ENCODE results near the gene OSBPL2.

Gene OSBPL2

GRCh38 chr20:62205618-62206387 lies 32.5 kb upstream of the OSBPL2 start:
- TF ChIP-seq CTCF (IDR thresholded peaks at IDR 0.05; ENCODE audit: control extremely low read depth, extremely low read depth, low read depth, missing control alignments), result no peak
- no peak for DNase-seq (ENCODE audit: extremely low spot score)
- ChIA-PET POLR2A (no interaction called here), CTCF (no interaction called here)

GRCh38 chr20:62206388-62206775 lies 31.9 kb upstream of the OSBPL2 start:
- POLR2A ChIA-PET, result no interaction called here

GRCh38 chr20:62208061-62208794 lies 30.1 kb upstream of the OSBPL2 start:
- no peak for DNase-seq (ENCODE audit: extremely low spot score)
- TF ChIP-seq CTCF (IDR thresholded peaks at IDR 0.05; ENCODE audit: control extremely low read depth, extremely low read depth, low read depth, missing control alignments), result no peak
- CTCF ChIA-PET, result no interaction called here
- POLR2A ChIA-PET, result no interaction called here

More at GRCh38 chr20:62206388-62206775, 31.9 kb upstream of the OSBPL2 start:
- DNase-seq (ENCODE audit: extremely low spot score), result no peak
- CTCF ChIA-PET, result no interaction called here
- TF ChIP-seq CTCF (IDR thresholded peaks at IDR 0.05; ENCODE audit: control extremely low read depth, extremely low read depth, low read depth, missing control alignments), result no peak

GRCh38 chr20:62208795-62209755 lies 29.2 kb upstream of the OSBPL2 start:
- peak; percentile 3 for TF ChIP-seq CTCF (IDR thresholded peaks at IDR 0.05; ENCODE audit: control extremely low read depth, extremely low read depth, low read depth, missing control alignments)
- CTCF ChIA-PET, result interaction anchor here (1.0 kb wide), 1 partner anchor 25 kb away, joined by 3 read pairs; no protein-coding TSS in a partner anchor
- no peak for DNase-seq (ENCODE audit: extremely low spot score)
- POLR2A ChIA-PET, result no interaction called here

GRCh38 chr20:62209850-62210495 lies 28.3 kb upstream of the OSBPL2 start:
- TF ChIP-seq CTCF (IDR thresholded peaks at IDR 0.05; ENCODE audit: control extremely low read depth, extremely low read depth, low read depth, missing control alignments), result no peak
- ChIA-PET CTCF (interaction anchor here (1.0 kb wide), 1 partner anchor 24 kb away, joined by 3 read pairs; no protein-coding TSS in a partner anchor), POLR2A (no interaction called here)
- no peak for DNase-seq (ENCODE audit: extremely low spot score)

Measured in GM10248 (cell line).